Brain pericyte (primary cell): Measurements from ENCODE around the gene LALBA.
"Not testable (repeated sequence)": the region's sequence is repeated elsewhere in the genome, so short reads cannot be mapped to it uniquely, and the experiment has no call there.

ENCODE experiments used
- DNase-seq: peaks from one replicate; pipeline ENCODE4 v3.0.0-alpha.2; 2012; ENCODE audit warnings: low read depth, low spot score

LALBA gene

GRCh38 chr12:48527891-48528670 lies 41.8 kb downstream of the LALBA start:
- no peak for DNase-seq

GRCh38 chr12:48525332-48525731 lies 44.5 kb downstream of the LALBA start, which contains the start of gene OR8S1:
TSS of gene OR8S1 (plus strand) at chr12:48525632. CDS start at chr12:48525632, 0 bp downstream.
- DNase-seq, result no peak

DNA sequence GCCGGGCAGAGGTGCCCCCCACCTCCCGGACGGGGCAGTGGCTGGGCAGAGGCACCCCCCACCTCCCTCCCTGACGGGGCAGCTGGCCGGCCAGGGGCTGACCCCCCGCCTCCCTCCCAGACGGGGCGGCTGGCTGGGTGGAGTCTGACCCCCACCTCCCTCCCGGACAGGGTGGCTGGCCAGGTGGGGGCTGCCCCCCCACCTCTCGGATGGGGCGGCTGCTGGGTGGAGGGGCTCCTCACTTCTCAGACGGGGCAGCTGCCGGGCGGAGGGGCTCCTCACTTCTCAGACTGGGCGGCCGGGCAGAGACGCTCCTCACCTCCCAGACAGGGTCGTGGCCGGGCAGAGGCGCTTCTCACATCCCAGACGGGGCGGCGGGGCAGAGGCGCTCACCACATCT lies 49.5 kb downstream of the LALBA start:
- not testable (repeated sequence) for DNase-seq
